GM12801 (cell line): ENCODE results near the gene ARIH2.

Experiments
- CTCF ChIP-seq: IDR thresholded peaks from one replicate; pipeline ENCODE4 v1.5.1; 2011; ENCODE audit warnings: control low read depth; ENCODE audit not compliant: insufficient read length; ENCODE audit errors: extremely low read depth

The ARIH2 gene

GRCh38 chr3:48989796-48990635 lies 71.4 kb downstream of the ARIH2 start, which contains the start of gene P4HTM:
Gene P4HTM (plus strand): TSS chr3:48990241. CDS start chr3:48990257, 16 bp downstream.
- TF ChIP-seq CTCF, result no peak

DNA sequence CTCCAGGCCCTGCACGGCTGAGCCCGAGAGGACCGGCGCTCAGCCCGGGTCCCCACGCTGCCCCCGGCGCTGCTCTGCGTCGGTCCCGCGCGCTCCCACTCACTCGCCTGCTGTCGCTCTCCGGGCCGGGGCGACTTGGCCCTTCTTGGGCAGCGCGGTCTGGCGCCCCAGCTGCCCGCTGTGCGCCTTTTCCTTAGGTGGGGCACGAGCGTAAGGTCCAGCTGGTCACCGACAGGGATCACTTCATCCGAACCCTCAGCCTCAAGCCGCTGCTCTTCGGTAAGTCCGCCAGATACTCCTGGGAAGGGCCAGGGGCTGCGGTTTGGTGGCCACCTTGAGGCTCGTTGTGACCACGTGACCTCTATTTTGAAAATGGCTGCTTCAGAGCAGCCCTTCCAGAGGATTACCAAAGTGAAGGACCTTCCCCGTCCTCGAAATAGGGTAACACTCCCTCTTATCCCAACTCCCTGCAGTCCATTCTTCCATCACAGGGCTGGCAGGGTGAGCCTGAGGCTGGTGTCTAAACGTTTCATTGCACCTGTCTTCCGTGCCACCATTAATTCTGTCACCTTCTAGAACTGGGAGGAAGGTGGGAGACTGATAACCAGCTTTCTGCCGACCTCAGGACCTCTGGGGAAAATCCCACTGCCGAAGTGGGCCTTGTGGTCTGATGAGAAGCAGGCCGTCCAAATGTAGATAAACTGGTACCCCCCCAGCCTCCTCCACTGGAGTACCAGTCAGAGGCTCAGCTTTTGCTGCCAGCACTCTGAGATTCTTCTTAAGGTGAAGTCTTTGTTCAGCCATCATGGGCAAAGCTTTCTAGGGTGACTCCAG lies 72.2 kb downstream of the ARIH2 start:
- no peak for TF ChIP-seq CTCF

DNA sequence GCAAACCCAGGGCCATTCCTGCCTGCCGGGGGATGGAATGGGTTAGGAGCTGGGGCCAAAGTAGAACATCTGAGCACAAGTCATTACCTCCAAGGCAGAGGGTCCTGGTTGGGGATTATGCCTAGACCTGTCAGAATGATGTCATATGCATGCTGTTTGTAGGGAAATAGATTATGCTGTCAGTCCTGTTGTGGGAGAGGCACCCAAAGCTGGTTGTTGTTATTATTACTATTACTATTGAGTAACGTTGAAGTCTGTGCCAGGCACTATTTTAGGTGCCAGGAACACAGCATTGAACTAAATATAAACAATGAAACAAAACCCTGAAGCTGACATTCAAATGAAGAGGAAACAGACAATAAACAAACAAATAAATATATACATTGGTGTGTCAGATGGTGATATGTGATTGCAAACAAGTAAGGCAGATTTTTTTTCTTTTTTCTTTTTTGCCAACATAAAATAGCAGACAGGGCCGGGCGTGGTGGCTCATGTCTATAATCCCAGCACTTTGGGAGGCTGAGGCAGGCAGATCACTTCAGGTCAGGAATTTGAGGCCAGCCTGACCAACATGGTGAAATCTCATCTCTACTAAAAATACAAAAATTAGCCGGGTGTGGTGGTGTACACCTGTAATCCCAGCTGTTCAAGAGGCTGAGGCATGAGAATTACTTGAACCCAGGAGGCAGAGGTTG lies 73.4 kb downstream of the ARIH2 start:
- no peak for TF ChIP-seq CTCF

GRCh38 chr3:48993834-48994233 lies 75.2 kb downstream of the ARIH2 start:
- TF ChIP-seq CTCF, result no peak

DNA sequence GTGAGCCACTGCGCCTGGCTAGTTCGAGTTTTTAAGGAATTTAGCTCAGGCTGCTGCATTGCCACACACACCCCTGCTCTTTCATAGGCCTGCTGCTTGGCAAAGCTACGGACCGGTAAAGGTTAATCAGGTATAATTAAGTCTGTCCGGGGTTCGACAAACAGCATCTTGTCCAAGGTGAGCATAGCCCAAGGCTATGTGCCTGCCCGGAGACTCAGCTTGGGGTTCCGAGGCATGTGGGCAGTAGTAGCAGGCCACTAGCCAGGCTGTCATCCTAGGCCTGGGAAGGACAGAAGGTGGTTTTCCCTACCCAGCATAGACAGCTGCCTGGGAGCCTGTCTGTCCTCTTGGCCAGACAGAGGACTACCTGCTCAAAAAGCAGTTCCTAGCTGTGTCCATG lies 78.0 kb downstream of the ARIH2 start:
- no peak for TF ChIP-seq CTCF

DNA sequence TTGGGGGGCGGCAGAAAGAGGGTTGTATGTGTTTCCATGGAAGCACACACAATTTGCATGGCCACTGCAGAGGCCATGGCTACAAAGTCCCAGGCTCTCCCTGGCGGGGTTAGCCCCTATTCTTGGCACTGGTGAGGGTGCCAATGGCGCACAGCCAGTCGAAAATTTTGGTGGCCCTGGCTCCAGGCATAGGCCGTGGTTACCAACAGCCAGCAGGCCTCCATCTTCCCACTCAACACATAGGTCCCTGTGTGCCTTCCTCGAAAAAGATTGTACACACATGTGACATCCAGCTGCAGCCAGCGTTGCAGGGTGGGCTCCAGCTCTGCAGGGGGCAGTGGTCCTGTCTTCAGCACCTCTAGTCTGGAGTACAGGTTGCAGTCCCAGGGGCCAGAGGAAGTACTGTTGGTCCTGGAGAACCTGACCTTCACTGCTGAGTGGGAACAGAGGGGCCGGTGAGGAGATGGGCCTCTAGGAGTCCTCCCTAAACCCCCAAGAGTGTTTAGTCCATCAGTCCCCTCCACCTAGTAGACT lies 78.5 kb downstream of the ARIH2 start:
- no peak for TF ChIP-seq CTCF
